GM19238 (cell line): ENCODE results near the gene EGR1.
"Not testable (repeated sequence)": the region's sequence is repeated elsewhere in the genome, so short reads cannot be mapped to it uniquely, and the experiment has no call there.

Source experiments
- DNase-seq: peaks from one replicate; pipeline ENCODE4 v3.0.0; 2011; ENCODE audit warnings: low spot score; ENCODE audit not compliant: insufficient read length

EGR1 gene

GRCh38 chr5:138468966-138469539 is 3.8 kb downstream of the EGR1 start:
- no peak for DNase-seq

DNA sequence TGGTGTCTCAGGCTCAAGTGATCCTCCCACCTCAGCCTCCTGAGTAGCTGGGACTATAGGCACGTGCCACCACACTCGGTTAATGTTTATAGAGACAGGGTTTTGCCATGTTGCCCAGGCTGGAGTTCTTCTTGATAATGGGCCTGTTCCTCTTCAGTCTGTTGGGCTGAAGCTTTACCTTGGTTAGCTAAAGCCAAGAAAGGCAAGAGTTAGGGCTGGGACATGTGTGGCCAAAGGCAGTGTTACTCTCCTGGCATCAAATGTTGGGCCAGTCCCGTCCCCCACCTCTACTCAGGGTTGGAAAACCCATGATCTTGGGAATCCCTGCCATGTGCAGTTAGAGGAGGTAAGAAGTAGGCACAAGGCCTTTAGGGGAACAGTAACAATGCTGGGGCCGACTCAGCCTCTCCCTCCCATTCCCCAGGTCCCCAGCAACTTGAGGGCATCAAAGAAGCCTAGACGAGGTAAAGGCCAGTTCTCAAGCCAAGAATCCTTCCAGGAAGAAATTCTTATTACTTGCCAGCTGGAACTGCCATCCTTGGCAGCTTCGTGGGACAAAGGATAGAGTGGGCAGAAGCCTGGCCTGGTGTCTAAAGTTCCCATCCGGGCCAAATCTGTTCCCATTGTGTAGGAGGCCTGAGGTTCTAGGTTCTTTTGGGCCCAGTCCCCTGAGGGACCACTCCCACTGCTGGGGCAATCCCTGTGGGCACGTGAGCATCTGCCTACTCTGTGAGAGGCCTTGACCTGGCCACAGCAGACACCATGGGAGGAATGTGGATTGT is 4.5 kb downstream of the EGR1 start:
- DNase-seq: no peak

GRCh38 chr5:138470322-138471051 is 5.2 kb downstream of the EGR1 start:
- no peak for DNase-seq

- no peak for DNase-seq
Observed at GRCh38 chr5:138471052-138471361, 5.7 kb downstream of the EGR1 start.

DNA sequence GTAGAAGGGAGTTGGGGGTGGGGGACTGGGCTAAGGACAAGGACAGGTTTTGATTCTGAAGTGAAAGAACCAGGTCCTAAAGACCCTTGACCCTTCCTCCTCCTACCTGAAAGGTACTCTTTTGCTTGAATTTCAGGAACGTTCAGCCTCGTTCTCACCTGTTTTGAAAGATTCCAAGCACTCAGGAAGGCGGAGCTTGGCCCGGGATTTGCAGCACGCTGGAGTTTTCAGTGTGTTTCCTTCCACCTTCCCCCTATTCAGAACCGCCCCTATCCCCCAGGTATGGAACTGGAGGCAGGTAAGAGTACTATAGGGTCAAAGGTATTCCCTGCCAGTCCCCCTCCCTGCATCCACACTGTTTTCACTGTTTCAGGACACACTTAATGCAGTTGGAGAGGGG is 7.1 kb downstream of the EGR1 start:
- DNase-seq: no peak

DNA sequence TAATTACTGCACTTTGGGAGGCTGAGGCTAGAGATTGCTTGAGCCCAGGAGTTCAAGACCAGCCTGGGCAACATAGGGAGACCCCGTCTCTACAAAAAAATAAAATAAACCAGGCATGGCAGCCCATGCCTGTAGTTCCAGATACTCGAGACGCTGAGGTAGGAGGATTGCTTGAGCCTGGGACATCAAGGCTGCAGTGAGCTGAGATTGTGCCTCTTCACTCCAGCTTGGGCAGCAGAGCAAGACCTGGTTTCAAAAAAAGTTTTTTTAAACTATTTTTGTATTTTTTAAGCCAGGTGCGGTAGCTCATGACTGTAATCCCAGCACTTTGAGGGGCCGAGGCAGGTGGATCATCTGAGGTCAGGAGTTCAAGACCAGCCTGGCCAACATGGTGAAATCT is 7.9 kb downstream of the EGR1 start:
- DNase-seq: not testable (repeated sequence)

DNA sequence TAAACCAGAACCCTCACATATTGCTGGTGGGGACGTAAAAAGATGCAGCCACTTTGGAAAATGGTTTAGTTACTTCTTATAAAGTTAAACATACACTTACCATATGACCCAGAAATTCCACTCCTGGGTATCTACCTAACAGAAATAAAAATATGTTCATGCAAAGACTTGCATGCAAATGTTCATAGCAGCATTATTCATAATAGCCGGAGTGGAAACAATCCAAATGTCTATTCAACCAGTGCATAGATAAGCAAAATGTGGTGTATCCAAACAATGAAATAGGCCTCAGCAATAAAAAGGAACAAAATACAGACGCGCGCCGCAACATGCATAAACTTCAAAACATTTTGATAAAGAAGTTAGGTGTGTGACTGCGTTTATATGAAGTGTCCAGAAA is 11.6 kb downstream of the EGR1 start:
- no peak for DNase-seq

GRCh38 chr5:138482638-138483037 is 17.4 kb downstream of the EGR1 start:
- DNase-seq: no peak

GRCh38 chr5:138488481-138488945 is 23.2 kb downstream of the EGR1 start:
- no peak for DNase-seq

- no peak for DNase-seq
Observed at GRCh38 chr5:138489683-138490061, 24.4 kb downstream of the EGR1 start.

DNA sequence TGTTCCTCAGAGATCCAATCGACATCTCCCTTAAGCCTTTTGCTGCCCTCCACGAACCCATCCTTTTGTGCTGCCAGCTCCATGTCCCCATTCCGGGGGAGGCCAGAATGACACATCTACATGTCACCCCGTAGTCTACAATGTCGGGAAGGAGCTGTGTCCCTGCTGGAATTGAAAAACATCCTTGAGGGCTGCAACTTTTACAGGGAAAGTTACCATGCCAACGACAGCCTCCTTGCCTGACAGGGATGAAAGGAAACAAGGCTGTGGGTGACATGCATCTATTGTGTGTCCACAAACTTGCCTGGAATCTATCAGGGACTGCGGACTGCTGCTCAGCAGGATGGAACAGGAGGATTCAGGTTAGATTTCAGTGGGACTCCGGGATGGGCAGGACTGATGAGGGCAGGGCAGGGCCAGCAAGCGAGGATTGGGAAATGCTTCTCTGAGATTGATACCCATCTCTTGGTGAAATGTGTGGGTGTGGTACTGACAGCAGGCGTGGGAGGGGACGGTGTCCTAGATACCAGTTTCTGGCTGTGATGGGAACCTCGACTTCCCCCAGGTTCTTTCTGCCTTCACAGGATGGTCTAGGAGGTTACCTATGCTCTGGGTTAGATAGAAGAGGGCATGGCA is 25.5 kb downstream of the EGR1 start:
- no peak for DNase-seq

- no peak for DNase-seq
Observed at GRCh38 chr5:138491284-138491648, 26.0 kb downstream of the EGR1 start.

DNA sequence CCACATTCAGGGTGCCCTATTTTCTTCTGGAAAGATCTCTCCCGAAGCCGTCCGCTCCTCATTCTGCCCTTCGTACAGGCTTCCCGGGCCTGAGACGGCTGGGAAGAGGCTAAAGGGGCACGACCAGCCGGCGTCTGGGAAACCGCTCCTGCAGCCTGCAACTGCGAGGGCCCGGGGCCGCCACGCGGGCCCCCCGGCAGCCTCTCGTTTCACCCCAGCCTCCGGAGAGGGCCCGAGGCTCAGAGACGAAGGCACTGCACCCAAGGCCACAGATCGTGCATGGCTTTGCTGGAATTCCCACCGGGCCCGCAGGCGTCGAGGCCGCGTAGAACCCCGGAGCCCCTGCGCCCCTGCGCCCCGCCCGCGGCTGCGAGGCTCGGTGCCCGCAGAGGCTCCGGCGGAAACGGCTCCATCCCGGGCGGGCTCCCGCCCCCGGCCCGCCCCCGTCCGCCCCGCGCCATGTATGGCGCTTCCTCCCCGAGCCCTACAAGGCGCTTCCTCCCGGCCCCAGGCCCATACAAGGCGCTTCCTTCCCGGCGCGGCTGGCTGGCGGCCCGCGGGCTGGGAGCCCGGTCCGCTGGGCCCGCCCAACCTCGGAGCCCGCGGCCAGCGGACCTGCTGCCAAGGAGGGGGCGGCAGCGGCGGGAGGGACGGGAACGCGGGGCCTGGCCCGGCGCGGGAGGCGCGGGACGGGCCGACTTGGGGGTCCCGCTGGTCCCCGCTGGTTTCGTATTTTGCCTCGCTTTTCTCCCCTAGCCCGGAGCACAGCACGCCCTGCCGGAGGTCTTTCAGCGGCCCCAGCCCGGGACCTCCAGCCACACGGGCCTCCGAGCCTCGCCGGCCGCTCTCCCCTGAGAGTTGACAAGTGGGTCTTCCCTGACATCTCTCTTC is 26.6 kb downstream of the EGR1 start:
- DNase-seq: peak; percentile 89

- DNase-seq: no peak
Observed at GRCh38 chr5:138492560-138493045, 27.3 kb downstream of the EGR1 start.

GRCh38 chr5:138495351-138495750 is 30.1 kb downstream of the EGR1 start:
- no peak for DNase-seq

- DNase-seq: no peak
Observed at GRCh38 chr5:138498376-138498775, 33.1 kb downstream of the EGR1 start.

DNA sequence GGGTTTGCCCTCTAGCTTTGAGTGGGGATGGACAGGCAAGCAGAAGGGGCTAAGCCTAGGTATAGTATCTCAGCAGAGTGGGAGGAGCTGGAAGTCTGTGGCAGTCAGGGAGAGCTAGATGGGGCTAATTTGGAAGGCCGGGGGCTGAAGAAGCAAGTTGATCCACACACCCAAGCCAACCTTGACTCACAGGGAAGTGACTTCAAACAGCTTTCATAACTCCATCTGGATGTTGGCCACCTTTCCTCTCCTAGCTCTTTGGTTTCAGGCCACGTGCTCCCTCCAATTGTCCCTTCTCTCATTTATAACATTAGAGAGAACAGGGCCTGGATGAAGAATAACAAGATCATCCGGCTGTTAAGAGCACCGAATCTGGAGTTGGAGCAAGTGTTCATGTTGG is 36.8 kb downstream of the EGR1 start:
- DNase-seq: no peak

- no peak for DNase-seq
Observed at GRCh38 chr5:138502521-138502920, 37.2 kb downstream of the EGR1 start.

DNA sequence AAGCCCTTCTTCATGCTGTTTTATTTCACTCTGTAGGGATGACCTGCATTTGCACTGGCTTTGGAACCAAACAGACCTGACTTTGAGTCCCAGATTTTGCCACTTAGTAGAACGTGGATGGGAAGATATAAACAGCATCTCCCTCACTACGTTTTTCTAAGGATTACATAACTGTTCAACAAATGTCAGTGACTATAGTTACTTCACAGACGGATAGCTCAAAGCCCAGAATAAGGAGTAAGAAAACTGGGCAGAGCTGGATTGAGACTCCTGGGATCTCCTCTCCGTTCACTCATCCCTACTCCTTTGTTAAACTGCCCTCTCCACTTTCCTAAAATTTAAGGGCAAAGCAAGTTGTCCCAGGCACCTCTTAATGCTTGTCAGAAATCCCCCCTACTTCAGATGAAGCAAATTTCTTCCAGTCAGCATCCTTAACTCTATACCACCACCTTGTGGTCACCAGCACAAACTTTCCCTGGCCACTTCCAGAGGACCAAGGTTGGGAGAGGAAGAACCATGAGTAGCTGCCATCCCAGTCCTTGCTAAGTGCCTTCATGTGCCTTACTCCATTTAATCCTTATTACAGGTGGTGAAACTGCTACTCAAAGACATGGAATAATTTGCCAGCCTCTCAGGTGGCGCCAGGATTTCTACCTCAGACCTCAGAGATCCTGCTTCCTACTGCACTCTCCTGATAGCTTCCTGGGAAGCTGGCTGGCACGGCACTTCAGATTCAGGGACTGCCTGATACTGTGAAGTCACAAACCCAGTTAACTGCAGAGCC is 38.4 kb downstream of the EGR1 start:
- DNase-seq: peak; percentile 38

GRCh38 chr5:138504799-138505198 is 39.5 kb downstream of the EGR1 start:
- no peak for DNase-seq
